A673 (cell line): Measurements from ENCODE around the gene BCL10. TPM values are rescaled to one million over a fixed set of nuclear protein-coding genes. Genes with fewer than 3 reads are reported as not detected.
A peak's percentile ranks its signal among the peaks of the same experiment; 100 is the strongest.

ENCODE experiments used
- BruUV-seq: library from RNA; stranded (reverse); fragments of 400-500 nt; replicated peaks from 2 replicates; lab custom pipeline; 2021; lab: Mats Ljungman, UMichigan
- CTCF ChIA-PET: fragments of 300-600 bp; sonication (Branson Sonifier 250); formaldehyde crosslinking; loops from one replicate; lab custom pipeline; 2022; ENCODE audit warnings: antibody characterized with exemption; lab: Charles Lee
- POLR2A ChIA-PET: fragments of 300-600 bp; sonication (Branson Sonifier 250); formaldehyde crosslinking; loops from one replicate; lab custom pipeline; 2022; ENCODE audit warnings: antibody characterized with exemption; ENCODE audit not compliant: low non-redundant PET; lab: Charles Lee
- DNase-seq: peaks from one replicate; pipeline ENCODE4 v3.0.0-alpha.2; 2015; ENCODE audit warnings: low spot score
- H3K27ac ChIP-seq: fragments of 200-600 bp; sonication (generic); 2 replicates; pipeline ENCODE4 v1.5.1; 2016; ENCODE audit warnings: mixed run types, low read depth, mild to moderate bottlenecking, mixed read lengths, antibody characterized with exemption, low read length; ENCODE audit not compliant: poor library complexity, severe bottlenecking
- H3K27me3 ChIP-seq: fragments of 200-600 bp; sonication (generic); replicated peaks from 2 replicates; pipeline ENCODE4 v1.6.1; 2017; ENCODE audit warnings: mixed run types, low read depth, mild to moderate bottlenecking, mixed read lengths, antibody characterized with exemption, low read length; ENCODE audit not compliant: insufficient read depth, poor library complexity
- H3K36me3 ChIP-seq: fragments of 200-600 bp; sonication (generic); 2 replicates; pipeline ENCODE4 v1.6.1; 2016; ENCODE audit warnings: mixed run types, mild to moderate bottlenecking, mixed read lengths, antibody characterized with exemption, low read length; ENCODE audit not compliant: insufficient read depth, poor library complexity, severe bottlenecking
- H3K4me1 ChIP-seq: fragments of 200-600 bp; sonication (generic); 2 replicates; pipeline ENCODE4 v1.6.1; 2017; ENCODE audit warnings: mixed run types, mild to moderate bottlenecking, mixed read lengths, antibody characterized with exemption, low read length; ENCODE audit not compliant: insufficient read depth, poor library complexity, severe bottlenecking
- H3K4me3 ChIP-seq: fragments of 200-600 bp; sonication (generic); 2 replicates; pipeline ENCODE4 v1.5.1; 2016; ENCODE audit warnings: low read depth, mixed run types, mild to moderate bottlenecking, mixed read lengths, low read length; ENCODE audit not compliant: poor library complexity, severe bottlenecking
- H3K9me3 ChIP-seq: fragments of 200-600 bp; sonication (generic); 2 replicates; pipeline ENCODE4 v1.6.1; 2016; ENCODE audit warnings: mixed run types, low read depth, mild to moderate bottlenecking, mixed read lengths, antibody characterized with exemption, low read length; ENCODE audit not compliant: poor library complexity, severe bottlenecking
- EZH2 ChIP-seq: fragments of 200-600 bp; sonication (generic); IDR thresholded peaks from 2 replicates; pipeline ENCODE4 v1.6.1; 2017; ENCODE audit warnings: borderline replicate concordance, low read depth, mild to moderate bottlenecking, mixed read lengths, antibody characterized with exemption, low read length; ENCODE audit not compliant: poor library complexity, severe bottlenecking
- intact Hi-C: fragments of 100-400 bp; cut with micrococcal nuclease; formaldehyde crosslinking; loops from one replicate; pipeline ENCODE4 v1.10.0; 2022; ENCODE audit not compliant: unreplicated experiment
- total RNA-seq: library from RNA; stranded (reverse); gene quantifications from 2 replicates; pipeline ENCODE4 v1.2.3, GENCODE V29; 2021
- TF ChIP-seq, protein P1 (sequence below): fragments of 300-800, 200-600 bp; sonication (generic); conservative IDR thresholded peaks from 2 replicates; pipeline ENCODE4 v1.5.1; 2017; ENCODE audit warnings: low read depth, mild to moderate bottlenecking, antibody characterized with exemption, low read length, moderate library complexity, mixed read lengths

The BCL10 gene
- total RNA-seq, 1 experiment from 2014 or later: 20.9 TPM

DNA sequence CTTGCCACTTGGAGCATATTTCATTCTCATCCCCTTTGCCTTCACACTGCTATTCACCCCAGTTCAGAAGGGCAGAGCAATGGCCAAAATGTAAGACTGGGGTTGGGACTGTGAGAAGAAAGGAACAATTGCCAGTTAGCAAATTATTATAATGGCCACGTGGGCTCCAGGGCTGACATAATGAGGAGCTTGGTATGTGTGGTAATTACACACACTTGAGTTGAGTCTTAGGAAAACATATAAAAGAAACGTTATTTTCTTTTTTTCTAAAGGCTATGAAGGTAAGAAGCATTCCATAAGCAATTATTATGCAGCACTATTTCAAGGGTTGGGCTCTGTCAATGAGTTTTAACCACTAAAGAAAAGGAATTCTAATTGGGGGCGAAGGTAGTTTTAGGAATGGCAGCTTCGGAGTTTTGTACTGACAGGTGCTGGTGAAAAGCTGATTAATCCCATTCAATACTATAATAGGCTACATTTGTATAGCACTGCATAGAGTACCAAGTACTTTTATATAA lies 32.5 kb upstream of the BCL10 start:
- Histone ChIP-seq H3K27ac (no peak overlapping the region), H3K27me3 (no peaks in the 10 kb centered on the region), H3K4me3 (no peak overlapping the region), H3K36me3 (no peaks in the 10 kb centered on the region), H3K4me1 (peaks cover 18% of the 10 kb centered on the region), H3K9me3 (no peaks in the 10 kb centered on the region)
- TF ChIP-seq, protein P1, sequence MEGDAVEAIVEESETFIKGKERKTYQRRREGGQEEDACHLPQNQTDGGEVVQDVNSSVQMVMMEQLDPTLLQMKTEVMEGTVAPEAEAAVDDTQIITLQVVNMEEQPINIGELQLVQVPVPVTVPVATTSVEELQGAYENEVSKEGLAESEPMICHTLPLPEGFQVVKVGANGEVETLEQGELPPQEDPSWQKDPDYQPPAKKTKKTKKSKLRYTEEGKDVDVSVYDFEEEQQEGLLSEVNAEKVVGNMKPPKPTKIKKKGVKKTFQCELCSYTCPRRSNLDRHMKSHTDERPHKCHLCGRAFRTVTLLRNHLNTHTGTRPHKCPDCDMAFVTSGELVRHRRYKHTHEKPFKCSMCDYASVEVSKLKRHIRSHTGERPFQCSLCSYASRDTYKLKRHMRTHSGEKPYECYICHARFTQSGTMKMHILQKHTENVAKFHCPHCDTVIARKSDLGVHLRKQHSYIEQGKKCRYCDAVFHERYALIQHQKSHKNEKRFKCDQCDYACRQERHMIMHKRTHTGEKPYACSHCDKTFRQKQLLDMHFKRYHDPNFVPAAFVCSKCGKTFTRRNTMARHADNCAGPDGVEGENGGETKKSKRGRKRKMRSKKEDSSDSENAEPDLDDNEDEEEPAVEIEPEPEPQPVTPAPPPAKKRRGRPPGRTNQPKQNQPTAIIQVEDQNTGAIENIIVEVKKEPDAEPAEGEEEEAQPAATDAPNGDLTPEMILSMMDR: no peak
- no peak for TF ChIP-seq EZH2
- BruUV-seq: no TSS peak
- CTCF ChIA-PET: interaction anchor here (0.6 to 1.9 kb wide), 8 partner anchors 11 to 384 kb away, joined by 3 to 17 read pairs (median 5); no protein-coding TSS in a partner anchor
- no peak for DNase-seq
- POLR2A ChIA-PET: no interaction called here
- intact Hi-C loops: loop anchor here (1.0 to 2.0 kb wide), 6 partner anchors 89 to 710 kb away; no protein-coding TSS in a partner anchor

DNA sequence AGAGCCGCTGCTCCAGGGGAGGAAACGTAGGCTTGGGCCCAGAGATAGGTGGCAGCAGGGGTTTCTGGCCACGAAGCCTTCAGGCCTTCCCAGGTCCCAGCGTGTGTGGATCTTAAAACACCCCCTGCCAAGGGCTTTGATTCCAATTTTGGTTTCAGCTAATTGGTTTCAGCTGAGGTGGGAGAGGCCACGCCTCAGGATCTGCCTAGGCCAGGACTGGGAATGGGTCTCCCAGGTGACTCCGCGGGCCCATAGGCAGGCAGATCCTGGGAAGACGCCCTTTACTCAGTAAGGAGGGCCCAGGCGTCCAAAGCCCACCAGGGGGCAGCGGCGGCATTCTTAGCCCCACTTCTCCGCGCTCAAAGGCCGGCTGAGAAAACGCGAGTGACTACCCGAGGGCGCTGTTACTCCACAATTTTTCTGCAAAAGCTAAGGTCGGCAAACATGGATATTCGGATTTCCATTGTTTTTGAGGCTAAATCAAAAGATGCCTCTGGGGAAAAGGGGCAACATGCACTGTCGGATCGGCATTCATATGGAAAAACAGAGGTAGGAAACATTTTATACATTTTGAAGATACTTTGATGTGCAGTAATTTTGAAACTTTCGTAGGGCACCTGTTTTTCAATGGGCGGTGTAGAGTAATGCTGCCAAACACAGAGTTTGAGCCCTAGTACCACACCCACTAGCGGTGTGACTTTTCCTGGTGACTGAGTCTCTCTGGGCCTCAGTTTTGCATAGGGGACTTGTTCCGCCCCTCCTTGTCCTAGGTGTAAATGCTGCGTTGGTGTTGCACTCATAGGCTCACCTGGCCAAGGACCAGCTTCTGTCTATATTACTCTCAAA lies 31.8 kb upstream of the BCL10 start:
- DNase-seq: peak; percentile 94
- no peak overlapping the region for H3K4me3 ChIP-seq
- TF ChIP-seq, protein P1: peak; percentile 100
- TF ChIP-seq EZH2: no peak
- no peaks in the 10 kb centered on the region for H3K36me3 ChIP-seq
- H3K9me3 ChIP-seq: no peaks in the 10 kb centered on the region
- intact Hi-C loops: loop anchor here (1.0 to 2.0 kb wide), 6 partner anchors 90 to 711 kb away; no protein-coding TSS in a partner anchor
- H3K27me3 ChIP-seq: no peaks in the 10 kb centered on the region
- CTCF ChIA-PET: interaction anchor here (0.6 to 1.9 kb wide), 8 partner anchors 10 to 385 kb away, joined by 3 to 17 read pairs (median 5); no protein-coding TSS in a partner anchor
- H3K27ac ChIP-seq: no peak overlapping the region
- peaks cover 18% of the 10 kb centered on the region for H3K4me1 ChIP-seq
- POLR2A ChIA-PET: no interaction called here
- BruUV-seq: no TSS peak

DNA sequence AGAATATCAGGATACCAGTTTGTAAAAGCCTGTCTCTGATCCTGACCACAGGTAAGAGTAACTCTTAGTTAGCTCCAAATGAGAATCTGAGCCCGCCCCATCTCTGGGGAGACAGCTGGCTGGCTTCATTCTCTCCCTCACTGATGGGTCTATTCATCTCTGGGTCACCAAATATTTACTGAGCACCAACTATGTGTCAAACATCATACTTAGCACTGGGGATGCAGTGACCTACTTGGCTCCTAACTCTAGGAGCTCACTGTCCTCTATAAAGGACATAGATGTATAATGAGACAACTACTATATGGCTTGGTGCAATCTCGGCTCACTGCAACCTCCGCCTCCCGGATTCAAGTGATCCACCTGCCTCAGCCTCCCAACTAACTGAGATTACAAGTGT lies 29.8 kb upstream of the BCL10 start:
- TF ChIP-seq, protein P1: no peak
- TF ChIP-seq EZH2: no peak
- no peak overlapping the region for H3K4me3 ChIP-seq
- BruUV-seq: no TSS peak
- intact Hi-C loops: no loop called here
- H3K4me1 ChIP-seq: peaks cover 8% of the 10 kb centered on the region
- ChIA-PET CTCF (no interaction called here), POLR2A (no interaction called here)
- no peak overlapping the region for H3K27ac ChIP-seq
- H3K36me3 ChIP-seq: no peaks in the 10 kb centered on the region
- H3K27me3 ChIP-seq: no peaks in the 10 kb centered on the region
- DNase-seq: no peak
- no peaks in the 10 kb centered on the region for H3K9me3 ChIP-seq
